ENCODE measurements around the gene TMC8. TPM values are rescaled to one million over a fixed set of nuclear protein-coding genes. Genes with fewer than 3 reads are reported as not detected.

The TMC8 gene
- total and polyA plus RNA-seq, 2 of the 8 experiments (the other 6 are each of a cell fraction or from before 2014, with no cell fraction given) = 1.00 to 2.8 TPM

- H2BK120ac ChIP-seq (replicated peaks; ENCODE audit: low read depth, low read length) = no peak overlapping the region
- no peak for FAIRE-seq
- no peak overlapping the region for H4K91ac ChIP-seq (replicated peaks; ENCODE audit: insufficient read length, low read length)
Observed at GRCh38 chr17:78148286-78149016, 17.9 kb downstream of the TMC8 start.

More at GRCh38 chr17:78148286-78149016, 17.9 kb downstream of the TMC8 start:
- H2AK5ac ChIP-seq (ENCODE audit: low read depth, low read length) = no peak overlapping the region
- no peak overlapping the region for H3K18ac ChIP-seq (ENCODE audit: extremely low read depth, low read length)
- H3K27ac ChIP-seq (ENCODE audit: low read depth, low read length) = no peak overlapping the region
- no peak overlapping the region for H4K8ac ChIP-seq (ENCODE audit: extremely low read depth, insufficient read depth, low read length)
- POLR2A ChIA-PET (ENCODE audit: partially characterized antibody) = interaction anchor here (0.6 to 2.2 kb wide), 3 partner anchors 21 to 122 kb away, joined by 3 to 8 read pairs (median 5); no protein-coding TSS in a partner anchor
- H2BK5ac ChIP-seq (ENCODE audit: low read depth, low read length) = no peak overlapping the region
- H4K5ac ChIP-seq (ENCODE audit: insufficient read length, low read depth, low read length) = no peak overlapping the region
- no peaks in the 10 kb centered on the region for H3K36me3 ChIP-seq (ENCODE audit: control insufficient read depth in 2 of 4, insufficient read depth in 4 of 4, low read length in 3 of 4)
- no peak overlapping the region for H3K14ac ChIP-seq (ENCODE audit: insufficient read length)
- H2AFZ ChIP-seq (ENCODE audit: low read length) = no peak overlapping the region; the same call in 1 of the 2 replicates
- no peak overlapping the region for H3K56ac ChIP-seq (replicated peaks; ENCODE audit: insufficient read length, low read depth, low read length)
- no peaks in the 10 kb centered on the region for H3K79me1 ChIP-seq (ENCODE audit: low read depth, low read length)
- no peaks in the 10 kb centered on the region for H3K27me3 ChIP-seq (replicated peaks in 1 of 4; ENCODE audit: control insufficient read depth in 3 of 4, extremely low read depth in 1 of 4, insufficient read depth in 3 of 4, low read length in 3 of 4)
- H3K79me2 ChIP-seq (ENCODE audit: control insufficient read depth in 1 of 2, insufficient read depth in 2 of 2, low read length in 2 of 2) = no peaks in the 10 kb centered on the region
- CTCF ChIA-PET (ENCODE audit: partially characterized antibody) = interaction anchor here (1.3 to 1.8 kb wide), 2 partner anchors 11 to 26 kb away, joined by 6 to 8 read pairs; no protein-coding TSS in a partner anchor
- H3K9me3 ChIP-seq (ENCODE audit: insufficient read depth in 2 of 2, low read depth in 1 of 2, low read length in 1 of 2) = no peaks in the 10 kb centered on the region
- DNase-seq (ENCODE audit: low read depth in 1 of 2, low spot score in 2 of 2) = no peak
- H2BK15ac ChIP-seq (ENCODE audit: low read length) = no peak overlapping the region
- no peaks in the 10 kb centered on the region for H4K20me1 ChIP-seq (replicated peaks in 1 of 2; ENCODE audit: control insufficient read depth in 1 of 2, insufficient read depth in 2 of 2, low read length in 2 of 2)
- 92% methylated on average over 14 of the region's 14 CpGs; no CpG with 5 or more reads in 1 of the 2 experiments for WGBS, 2 experiments (ENCODE audit: extremely low coverage in 1 of 2, insufficient coverage in 1 of 2, insufficient read length in 1 of 2, insufficient replicate concordance in 2 of 2, low coverage in 1 of 2, low lambda C conversion rate in 2 of 2, missing lambda C conversion rate in 1 of 2)
- H3K4ac ChIP-seq (replicated peaks; ENCODE audit: insufficient read length, low read depth, low read length) = peak overlapping the region; percentile 5
- no peak overlapping the region for H3K23ac ChIP-seq (ENCODE audit: insufficient read length)
- H3K4me3 ChIP-seq (ENCODE audit: extremely low read depth in 1 of 4, insufficient read depth in 2 of 4, low read depth in 3 of 4, low read length in 4 of 4) = no peak overlapping the region
- no peaks in the 10 kb centered on the region; a peak in 2 of 7 replicates for H3K4me1 ChIP-seq (replicated peaks in 1 of 4; ENCODE audit: control insufficient read depth in 3 of 4, insufficient read depth in 4 of 4, low read length in 3 of 4)
- no peak overlapping the region for H3K9ac ChIP-seq (replicated peaks in 1 of 4; ENCODE audit: extremely low read depth in 1 of 4, low read depth in 3 of 4, low read length in 3 of 4)
- no peak overlapping the region for H2BK20ac ChIP-seq (ENCODE audit: low read length)
- H2BK12ac ChIP-seq (ENCODE audit: low read depth, low read length) = no peak overlapping the region
- H3K23me2 ChIP-seq (ENCODE audit: low read depth, low read length) = no peaks in the 10 kb centered on the region
- no peak for TF ChIP-seq JUN (IDR thresholded peaks at IDR 0.05; ENCODE audit: low read depth, low read length)
- TF ChIP-seq POU5F1 (IDR thresholded peaks at IDR 0.05; ENCODE audit: low read depth, low read length) = no peak
- TF ChIP-seq KDM1A (IDR thresholded peaks at IDR 0.05; ENCODE audit: borderline replicate concordance, low read length) = no peak
- no peak for TF ChIP-seq BRCA1 (IDR thresholded peaks at IDR 0.05; ENCODE audit: low read depth, low read length)
- no peak for TF ChIP-seq ASH2L (IDR thresholded peaks at IDR 0.05; ENCODE audit: low read length)
- TF ChIP-seq PHF8 (conservative IDR thresholded peaks at IDR 0.05; ENCODE audit: low read depth, low read length) = no peak
- TF ChIP-seq SIN3A (conservative IDR thresholded peaks at IDR 0.05 in 1 of 2, IDR thresholded peaks at IDR 0.05 in 1 of 2; ENCODE audit: low read depth in 1 of 2, low read length in 2 of 2) = no peak
- TF ChIP-seq NRF1 (IDR thresholded peaks at IDR 0.05; ENCODE audit: low read depth, low read length) = no peak
- TF ChIP-seq TAF7 (optimal IDR thresholded peaks at IDR 0.05; ENCODE audit: borderline replicate concordance, low read depth, low read length) = no peak
- no peak for TF ChIP-seq CHD2 (IDR thresholded peaks at IDR 0.05; ENCODE audit: low read length)
- no peak for TF ChIP-seq TBP (IDR thresholded peaks at IDR 0.05; ENCODE audit: low read depth, low read length)
- no peak overlapping the region for H3K4me2 ChIP-seq (ENCODE audit: insufficient read depth in 1 of 2, low read depth in 2 of 2, low read length in 2 of 2)

All from H1 (cell line).